BJ (cell line): ENCODE data around the gene EML6. TPM values are rescaled to one million over a fixed set of nuclear protein-coding genes. Genes with fewer than 3 reads are reported as not detected.

Source experiments
- CTCF ChIA-PET: fragments of 350-600 bp; formaldehyde crosslinking; extraction: SDS; loops from one replicate; lab custom pipeline; 2021; ENCODE audit warnings: antibody characterized with exemption, inconsistent platforms; lab: Yijun Ruan, JAX
- POLR2A ChIA-PET: fragments of 300-600 bp; sonication (Branson Sonifier 250); formaldehyde crosslinking; extraction: SDS; loops from one replicate; lab custom pipeline; 2021; ENCODE audit warnings: antibody characterized with exemption; lab: Charles Lee
- DNase-seq: peaks from one replicate; pipeline ENCODE4 v3.0.0-alpha.2; 2011; ENCODE audit warnings: low read depth
- H3K27me3 ChIP-seq: 2 replicates; pipeline ENCODE4 v1.6.0; 2011; ENCODE audit warnings: low read length; ENCODE audit not compliant: control insufficient read depth, insufficient read depth
- H3K36me3 ChIP-seq: 2 replicates; pipeline ENCODE4 v1.5.1; 2011; ENCODE audit warnings: low read length; ENCODE audit not compliant: control insufficient read depth, insufficient read depth
- H3K4me3 ChIP-seq: 2 replicates; pipeline ENCODE4 v1.5.1; 2011; ENCODE audit warnings: low read depth, mild to moderate bottlenecking, control low read depth, low read length
- CTCF ChIP-seq: IDR thresholded peaks from 2 replicates; pipeline ENCODE4 v1.5.1; 2011; ENCODE audit warnings: low read depth, mild to moderate bottlenecking, control low read depth, inconsistent platforms, low read length, moderate library complexity; ENCODE audit not compliant: insufficient read depth
- polyA plus RNA-seq: library from polyadenylated mRNA; depleted of rRNA; stranded (reverse); fragments of >200 nt; gene quantifications from 2 replicates; pipeline ENCODE4 v1.2.3, GENCODE V29; 2011

Gene EML6
- polyA plus RNA-seq, 1 experiment, result 0.18 TPM

DNA sequence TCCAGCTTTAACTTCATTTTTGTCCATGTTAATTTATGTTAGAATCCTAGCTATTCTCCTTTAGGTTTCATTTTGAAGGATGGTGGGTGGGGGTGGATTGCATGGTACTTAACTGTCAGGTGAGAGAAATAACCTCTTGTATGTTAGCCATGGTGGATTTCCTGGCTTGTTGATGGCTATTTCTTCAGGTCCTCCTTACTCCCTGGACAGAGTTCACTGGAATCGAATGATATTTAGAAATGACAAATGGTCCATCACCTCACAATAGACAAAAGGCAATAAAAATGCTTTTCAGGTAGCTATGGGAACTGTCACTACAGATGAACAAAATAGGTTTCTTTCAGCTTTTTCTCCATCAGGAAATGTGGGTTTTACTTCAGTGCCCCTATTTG is 91.7 kb downstream of the EML6 start:
- POLR2A ChIA-PET, result no interaction called here
- Histone ChIP-seq H3K4me3 (no peak overlapping the region), H3K36me3 (no peaks in the 10 kb centered on the region), H3K27me3 (peaks cover 3% of the 10 kb centered on the region; the same call in 1 of the 2 replicates)
- TF ChIP-seq CTCF, result no peak
- CTCF ChIA-PET, result interaction anchor here (0.7 to 2.3 kb wide), 2 partner anchors 14 to 23 kb away, joined by 3 to 10 read pairs; no protein-coding TSS in a partner anchor
- no peak for DNase-seq

- ChIA-PET POLR2A (no interaction called here), CTCF (interaction anchor here (1.7 kb wide), 1 partner anchor 21 kb away, joined by 5 read pairs; no protein-coding TSS in a partner anchor)
- no peaks in the 10 kb centered on the region for H3K36me3 ChIP-seq
- no peak for DNase-seq
- peaks cover 4% of the 10 kb centered on the region; the same call in 1 of the 2 replicates for H3K27me3 ChIP-seq
- no peak for TF ChIP-seq CTCF
- H3K4me3 ChIP-seq, result no peak overlapping the region
These were observed 94.8 kb downstream of the EML6 start for GRCh38 chr2:54818226-54818625.

- H3K36me3 ChIP-seq, result no peaks in the 10 kb centered on the region
- ChIA-PET POLR2A (no interaction called here), CTCF (interaction anchor here (1.2 kb wide), 1 partner anchor 17 kb away, joined by 3 read pairs; no protein-coding TSS in a partner anchor)
- H3K27me3 ChIP-seq, result peaks cover 1% of the 10 kb centered on the region
- no peak for DNase-seq
- H3K4me3 ChIP-seq, result no peak overlapping the region
- TF ChIP-seq CTCF, result no peak
These were observed 97.1 kb downstream of the EML6 start for GRCh38 chr2:54820558-54820957.

DNA sequence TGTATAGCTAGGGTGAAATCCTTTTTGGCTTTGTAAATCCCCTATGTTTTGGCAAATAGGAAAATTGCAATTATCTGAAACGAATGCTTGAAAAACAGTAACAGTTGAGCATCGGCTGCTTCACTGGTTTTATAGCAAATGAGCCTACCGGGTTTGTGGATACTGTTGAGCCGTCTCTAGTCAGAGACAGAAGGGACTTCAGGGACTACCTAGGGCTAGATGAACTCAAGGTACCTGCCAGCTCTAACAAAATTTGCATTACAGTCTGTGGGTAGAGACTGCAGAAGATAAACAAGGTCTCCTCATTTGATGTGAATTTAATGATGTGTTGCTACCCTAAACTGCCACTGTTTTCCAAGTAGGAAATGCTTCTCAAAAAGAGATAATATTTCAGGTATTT is 101.1 kb downstream of the EML6 start:
- Histone ChIP-seq H3K36me3 (no peaks in the 10 kb centered on the region), H3K4me3 (no peak overlapping the region), H3K27me3 (peaks cover 4% of the 10 kb centered on the region)
- ChIA-PET POLR2A (no interaction called here), CTCF (interaction anchor here (1.8 kb wide), 1 partner anchor 14 kb away, joined by 7 read pairs; no protein-coding TSS in a partner anchor)
- TF ChIP-seq CTCF, result no peak
- no peak for DNase-seq

- Histone ChIP-seq H3K4me3 (no peak overlapping the region), H3K36me3 (no peaks in the 10 kb centered on the region), H3K27me3 (peaks cover 6% of the 10 kb centered on the region)
- no peak for DNase-seq
- ChIA-PET POLR2A (no interaction called here), CTCF (interaction anchor here (5.1 kb wide), 1 partner anchor 8 kb away, joined by 47 read pairs; no protein-coding TSS in a partner anchor)
- no peak for TF ChIP-seq CTCF
These were observed 107.1 kb downstream of the EML6 start for GRCh38 chr2:54830546-54830945.
